ENCODE data around the gene SSX2IP. TPM values are rescaled to one million over a fixed set of nuclear protein-coding genes. Genes with fewer than 3 reads are reported as not detected.

Gene SSX2IP
- total and polyA plus RNA-seq, 2 experiments from 2014 or later: 23.2 to 28.4 TPM

GRCh38 chr1:84634536-84635205 is 55.6 kb downstream of the SSX2IP start:
- peaks cover 6% of the 10 kb centered on the region; the same call in 2 of the 3 replicates for H3K4me1 Mint-ChIP-seq
- peaks cover 3% of the 10 kb centered on the region; the same call in 1 of the 3 replicates for H3K36me3 Mint-ChIP-seq (ENCODE audit: low read depth)
- no peak overlapping the region for H3K4me3 ChIP-seq

More at GRCh38 chr1:84634536-84635205, 55.6 kb downstream of the SSX2IP start:
- TF ChIP-seq, protein P1, sequence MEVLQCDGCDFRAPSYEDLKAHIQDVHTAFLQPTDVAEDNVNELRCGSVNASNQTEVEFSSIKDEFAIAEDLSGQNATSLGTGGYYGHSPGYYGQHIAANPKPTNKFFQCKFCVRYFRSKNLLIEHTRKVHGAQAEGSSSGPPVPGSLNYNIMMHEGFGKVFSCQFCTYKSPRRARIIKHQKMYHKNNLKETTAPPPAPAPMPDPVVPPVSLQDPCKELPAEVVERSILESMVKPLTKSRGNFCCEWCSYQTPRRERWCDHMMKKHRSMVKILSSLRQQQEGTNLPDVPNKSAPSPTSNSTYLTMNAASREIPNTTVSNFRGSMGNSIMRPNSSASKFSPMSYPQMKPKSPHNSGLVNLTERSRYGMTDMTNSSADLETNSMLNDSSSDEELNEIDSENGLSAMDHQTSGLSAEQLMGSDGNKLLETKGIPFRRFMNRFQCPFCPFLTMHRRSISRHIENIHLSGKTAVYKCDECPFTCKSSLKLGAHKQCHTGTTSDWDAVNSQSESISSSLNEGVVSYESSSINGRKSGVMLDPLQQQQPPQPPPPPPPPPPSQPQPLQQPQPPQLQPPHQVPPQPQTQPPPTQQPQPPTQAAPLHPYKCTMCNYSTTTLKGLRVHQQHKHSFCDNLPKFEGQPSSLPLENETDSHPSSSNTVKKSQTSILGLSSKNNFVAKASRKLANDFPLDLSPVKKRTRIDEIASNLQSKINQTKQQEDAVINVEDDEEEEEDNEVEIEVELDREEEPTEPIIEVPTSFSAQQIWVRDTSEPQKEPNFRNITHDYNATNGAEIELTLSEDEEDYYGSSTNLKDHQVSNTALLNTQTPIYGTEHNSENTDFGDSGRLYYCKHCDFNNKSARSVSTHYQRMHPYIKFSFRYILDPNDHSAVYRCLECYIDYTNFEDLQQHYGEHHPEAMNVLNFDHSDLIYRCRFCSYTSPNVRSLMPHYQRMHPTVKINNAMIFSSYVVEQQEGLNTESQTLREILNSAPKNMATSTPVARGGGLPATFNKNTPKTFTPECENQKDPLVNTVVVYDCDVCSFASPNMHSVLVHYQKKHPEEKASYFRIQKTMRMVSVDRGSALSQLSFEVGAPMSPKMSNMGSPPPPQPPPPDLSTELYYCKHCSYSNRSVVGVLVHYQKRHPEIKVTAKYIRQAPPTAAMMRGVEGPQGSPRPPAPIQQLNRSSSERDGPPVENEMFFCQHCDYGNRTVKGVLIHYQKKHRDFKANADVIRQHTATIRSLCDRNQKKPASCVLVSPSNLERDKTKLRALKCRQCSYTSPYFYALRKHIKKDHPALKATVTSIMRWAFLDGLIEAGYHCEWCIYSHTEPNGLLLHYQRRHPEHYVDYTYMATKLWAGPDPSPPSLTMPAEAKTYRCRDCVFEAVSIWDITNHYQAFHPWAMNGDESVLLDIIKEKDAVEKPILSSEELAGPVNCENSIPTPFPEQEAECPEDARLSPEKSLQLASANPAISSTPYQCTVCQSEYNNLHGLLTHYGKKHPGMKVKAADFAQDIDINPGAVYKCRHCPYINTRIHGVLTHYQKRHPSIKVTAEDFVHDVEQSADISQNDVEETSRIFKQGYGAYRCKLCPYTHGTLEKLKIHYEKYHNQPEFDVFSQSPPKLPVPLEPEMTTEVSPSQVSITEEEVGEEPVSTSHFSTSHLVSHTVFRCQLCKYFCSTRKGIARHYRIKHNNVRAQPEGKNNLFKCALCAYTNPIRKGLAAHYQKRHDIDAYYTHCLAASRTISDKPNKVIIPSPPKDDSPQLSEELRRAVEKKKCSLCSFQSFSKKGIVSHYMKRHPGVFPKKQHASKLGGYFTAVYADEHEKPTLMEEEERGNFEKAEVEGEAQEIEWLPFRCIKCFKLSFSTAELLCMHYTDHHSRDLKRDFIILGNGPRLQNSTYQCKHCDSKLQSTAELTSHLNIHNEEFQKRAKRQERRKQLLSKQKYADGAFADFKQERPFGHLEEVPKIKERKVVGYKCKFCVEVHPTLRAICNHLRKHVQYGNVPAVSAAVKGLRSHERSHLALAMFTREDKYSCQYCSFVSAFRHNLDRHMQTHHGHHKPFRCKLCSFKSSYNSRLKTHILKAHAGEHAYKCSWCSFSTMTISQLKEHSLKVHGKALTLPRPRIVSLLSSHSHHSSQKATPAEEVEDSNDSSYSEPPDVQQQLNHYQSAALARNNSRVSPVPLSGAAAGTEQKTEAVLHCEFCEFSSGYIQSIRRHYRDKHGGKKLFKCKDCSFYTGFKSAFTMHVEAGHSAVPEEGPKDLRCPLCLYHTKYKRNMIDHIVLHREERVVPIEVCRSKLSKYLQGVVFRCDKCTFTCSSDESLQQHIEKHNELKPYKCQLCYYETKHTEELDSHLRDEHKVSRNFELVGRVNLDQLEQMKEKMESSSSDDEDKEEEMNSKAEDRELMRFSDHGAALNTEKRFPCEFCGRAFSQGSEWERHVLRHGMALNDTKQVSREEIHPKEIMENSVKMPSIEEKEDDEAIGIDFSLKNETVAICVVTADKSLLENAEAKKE (CRISPR knock-in tag; IDR thresholded peaks at IDR 0.05): no peak
- TF ChIP-seq NANOG (IDR thresholded peaks at IDR 0.05; ENCODE audit: borderline replicate concordance): no peak
- TF ChIP-seq STAT1 (IDR thresholded peaks at IDR 0.05; ENCODE audit: unreplicated experiment): no peak
- TF ChIP-seq, protein P2, sequence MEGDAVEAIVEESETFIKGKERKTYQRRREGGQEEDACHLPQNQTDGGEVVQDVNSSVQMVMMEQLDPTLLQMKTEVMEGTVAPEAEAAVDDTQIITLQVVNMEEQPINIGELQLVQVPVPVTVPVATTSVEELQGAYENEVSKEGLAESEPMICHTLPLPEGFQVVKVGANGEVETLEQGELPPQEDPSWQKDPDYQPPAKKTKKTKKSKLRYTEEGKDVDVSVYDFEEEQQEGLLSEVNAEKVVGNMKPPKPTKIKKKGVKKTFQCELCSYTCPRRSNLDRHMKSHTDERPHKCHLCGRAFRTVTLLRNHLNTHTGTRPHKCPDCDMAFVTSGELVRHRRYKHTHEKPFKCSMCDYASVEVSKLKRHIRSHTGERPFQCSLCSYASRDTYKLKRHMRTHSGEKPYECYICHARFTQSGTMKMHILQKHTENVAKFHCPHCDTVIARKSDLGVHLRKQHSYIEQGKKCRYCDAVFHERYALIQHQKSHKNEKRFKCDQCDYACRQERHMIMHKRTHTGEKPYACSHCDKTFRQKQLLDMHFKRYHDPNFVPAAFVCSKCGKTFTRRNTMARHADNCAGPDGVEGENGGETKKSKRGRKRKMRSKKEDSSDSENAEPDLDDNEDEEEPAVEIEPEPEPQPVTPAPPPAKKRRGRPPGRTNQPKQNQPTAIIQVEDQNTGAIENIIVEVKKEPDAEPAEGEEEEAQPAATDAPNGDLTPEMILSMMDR (conservative IDR thresholded peaks at IDR 0.05; ENCODE audit: low read depth in 2 of 2): no peak
- TF ChIP-seq, protein P3, sequence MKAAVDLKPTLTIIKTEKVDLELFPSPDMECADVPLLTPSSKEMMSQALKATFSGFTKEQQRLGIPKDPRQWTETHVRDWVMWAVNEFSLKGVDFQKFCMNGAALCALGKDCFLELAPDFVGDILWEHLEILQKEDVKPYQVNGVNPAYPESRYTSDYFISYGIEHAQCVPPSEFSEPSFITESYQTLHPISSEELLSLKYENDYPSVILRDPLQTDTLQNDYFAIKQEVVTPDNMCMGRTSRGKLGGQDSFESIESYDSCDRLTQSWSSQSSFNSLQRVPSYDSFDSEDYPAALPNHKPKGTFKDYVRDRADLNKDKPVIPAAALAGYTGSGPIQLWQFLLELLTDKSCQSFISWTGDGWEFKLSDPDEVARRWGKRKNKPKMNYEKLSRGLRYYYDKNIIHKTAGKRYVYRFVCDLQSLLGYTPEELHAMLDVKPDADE (IDR thresholded peaks at IDR 0.05): no peak
- no peak for TF ChIP-seq ZNF114 (CRISPR knock-in tag; IDR thresholded peaks at IDR 0.05)
- no peak for TF ChIP-seq ZNF331 (CRISPR knock-in tag; IDR thresholded peaks at IDR 0.05; ENCODE audit: low read depth)
- TF ChIP-seq EZH2phosphoT487 (IDR thresholded peaks at IDR 0.05; ENCODE audit: unreplicated experiment): no peak
- no peak for TF ChIP-seq POLR2AphosphoS5 (IDR thresholded peaks at IDR 0.05; ENCODE audit: low read depth)
- no peak for TF ChIP-seq JUNB (IDR thresholded peaks at IDR 0.05; ENCODE audit: unreplicated experiment)
- no peak for TF ChIP-seq CREB1 (CRISPR knock-in tag; IDR thresholded peaks at IDR 0.05; ENCODE audit: low read depth)
- TF ChIP-seq, protein P4, sequence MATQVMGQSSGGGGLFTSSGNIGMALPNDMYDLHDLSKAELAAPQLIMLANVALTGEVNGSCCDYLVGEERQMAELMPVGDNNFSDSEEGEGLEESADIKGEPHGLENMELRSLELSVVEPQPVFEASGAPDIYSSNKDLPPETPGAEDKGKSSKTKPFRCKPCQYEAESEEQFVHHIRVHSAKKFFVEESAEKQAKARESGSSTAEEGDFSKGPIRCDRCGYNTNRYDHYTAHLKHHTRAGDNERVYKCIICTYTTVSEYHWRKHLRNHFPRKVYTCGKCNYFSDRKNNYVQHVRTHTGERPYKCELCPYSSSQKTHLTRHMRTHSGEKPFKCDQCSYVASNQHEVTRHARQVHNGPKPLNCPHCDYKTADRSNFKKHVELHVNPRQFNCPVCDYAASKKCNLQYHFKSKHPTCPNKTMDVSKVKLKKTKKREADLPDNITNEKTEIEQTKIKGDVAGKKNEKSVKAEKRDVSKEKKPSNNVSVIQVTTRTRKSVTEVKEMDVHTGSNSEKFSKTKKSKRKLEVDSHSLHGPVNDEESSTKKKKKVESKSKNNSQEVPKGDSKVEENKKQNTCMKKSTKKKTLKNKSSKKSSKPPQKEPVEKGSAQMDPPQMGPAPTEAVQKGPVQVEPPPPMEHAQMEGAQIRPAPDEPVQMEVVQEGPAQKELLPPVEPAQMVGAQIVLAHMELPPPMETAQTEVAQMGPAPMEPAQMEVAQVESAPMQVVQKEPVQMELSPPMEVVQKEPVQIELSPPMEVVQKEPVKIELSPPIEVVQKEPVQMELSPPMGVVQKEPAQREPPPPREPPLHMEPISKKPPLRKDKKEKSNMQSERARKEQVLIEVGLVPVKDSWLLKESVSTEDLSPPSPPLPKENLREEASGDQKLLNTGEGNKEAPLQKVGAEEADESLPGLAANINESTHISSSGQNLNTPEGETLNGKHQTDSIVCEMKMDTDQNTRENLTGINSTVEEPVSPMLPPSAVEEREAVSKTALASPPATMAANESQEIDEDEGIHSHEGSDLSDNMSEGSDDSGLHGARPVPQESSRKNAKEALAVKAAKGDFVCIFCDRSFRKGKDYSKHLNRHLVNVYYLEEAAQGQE (IDR thresholded peaks at IDR 0.05; ENCODE audit: unreplicated experiment): no peak
- Histone ChIP-seq H2AFZ (peak overlapping the region; percentile 5; the same call in 1 of the 2 replicates), H3K4me2 (no peak overlapping the region), H3F3A (replicated peaks; ENCODE audit: low read depth) (no peaks in the 10 kb centered on the region), H3K36me3 (ENCODE audit: insufficient read depth) (no peaks in the 10 kb centered on the region), H3K27ac (ENCODE audit: low read depth) (no peak overlapping the region), H3K27me3 (ENCODE audit: insufficient read depth) (no peaks in the 10 kb centered on the region), H3K79me2 (replicated peaks; ENCODE audit: insufficient read depth) (no peaks in the 10 kb centered on the region), H4K20me1 (replicated peaks; ENCODE audit: insufficient read depth) (no peaks in the 10 kb centered on the region), H3K9me2 (ENCODE audit: insufficient read depth) (peaks cover 6% of the 10 kb centered on the region; the same call in 1 of the 2 replicates), H3K4me1 (ENCODE audit: insufficient read depth) (no peaks in the 10 kb centered on the region)
- ATAC-seq: no peak; the same call in 1 of the 3 replicates
- H3K9me3 Mint-ChIP-seq: peaks cover 4% of the 10 kb centered on the region; the same call in 1 of the 3 replicates
- H3K4me3 Mint-ChIP-seq: no peak overlapping the region
- peaks cover 2% of the 10 kb centered on the region for H3K27me3 Mint-ChIP-seq (ENCODE audit: insufficient read depth, low read depth, poor library complexity)
- DNase-seq (ENCODE audit: low spot score): peak; percentile 6
- no peak overlapping the region for H3K27ac Mint-ChIP-seq
